Type B pancreatic cell (in vitro differentiated cells): ENCODE results near the gene SLC46A2. TPM values are rescaled to one million over a fixed set of nuclear protein-coding genes. Genes with fewer than 3 reads are reported as not detected.

Experiments
- DNase-seq: peaks from one replicate; pipeline ENCODE4 v3.0.0; 2021; ENCODE audit warnings: mixed read lengths; ENCODE audit not compliant: unreplicated experiment; ENCODE audit errors: extremely low spot score
- H3K27ac Mint-ChIP-seq: 2 replicates; pipeline ENCODE4 v1.8.0; 2021; ENCODE audit warnings: mild to moderate bottlenecking, mixed read lengths
- H3K27me3 Mint-ChIP-seq: 2 replicates; pipeline ENCODE4 v1.8.0; 2021; ENCODE audit warnings: mixed read lengths
- H3K36me3 Mint-ChIP-seq: 2 replicates; pipeline ENCODE4 v1.8.0; 2021; ENCODE audit warnings: mixed read lengths
- H3K4me1 Mint-ChIP-seq: one replicate; pipeline ENCODE4 v1.8.0; 2021; ENCODE audit warnings: mixed read lengths; ENCODE audit not compliant: unreplicated experiment
- H3K4me3 Mint-ChIP-seq: 2 replicates; pipeline ENCODE4 v1.8.0; 2021; ENCODE audit warnings: mild to moderate bottlenecking, mixed read lengths
- H3K9me3 Mint-ChIP-seq: 2 replicates; pipeline ENCODE4 v1.8.0; 2021; ENCODE audit warnings: mixed read lengths
- CTCF ChIP-seq: fragments of 200-600 bp; sonication (generic); conservative IDR thresholded peaks from 2 replicates; pipeline ENCODE4 v1.5.0; 2021; ENCODE audit warnings: antibody characterized with exemption, mild to moderate bottlenecking
- total RNA-seq: library from RNA; stranded (reverse); gene quantifications from 2 replicates; pipeline ENCODE4 v1.2.1, GENCODE V29; 2021; ENCODE audit warnings: low replicate concordance

The SLC46A2 gene
- total RNA-seq, 1 donor from 2014 or later, result not detected

GRCh38 chr9:112858625-112859147 is 32.0 kb downstream of the SLC46A2 start:
- Mint-ChIP-seq H3K9me3 (no peaks in the 10 kb centered on the region), H3K4me3 (no peak overlapping the region), H3K4me1 (no peaks in the 10 kb centered on the region), H3K36me3 (peaks cover under 1% of the 10 kb centered on the region), H3K27me3 (no peaks in the 10 kb centered on the region), H3K27ac (no peak overlapping the region)
- TF ChIP-seq CTCF, result no peak
- DNase-seq, result no peak

- Mint-ChIP-seq H3K27ac (no peak overlapping the region), H3K27me3 (no peaks in the 10 kb centered on the region), H3K4me3 (no peak overlapping the region), H3K4me1 (no peaks in the 10 kb centered on the region), H3K36me3 (peaks cover 4% of the 10 kb centered on the region), H3K9me3 (no peaks in the 10 kb centered on the region)
- TF ChIP-seq CTCF, result no peak
- DNase-seq, result no peak
These were observed 32.7 kb downstream of the SLC46A2 start for GRCh38 chr9:112858005-112858404.

- H3K27me3 Mint-ChIP-seq, result no peaks in the 10 kb centered on the region
- no peaks in the 10 kb centered on the region for H3K4me1 Mint-ChIP-seq
- H3K9me3 Mint-ChIP-seq, result no peaks in the 10 kb centered on the region
- H3K4me3 Mint-ChIP-seq, result no peak overlapping the region
- DNase-seq, result no peak
- no peak for TF ChIP-seq CTCF
- peaks cover 7% of the 10 kb centered on the region for H3K36me3 Mint-ChIP-seq
- H3K27ac Mint-ChIP-seq, result no peak overlapping the region
These were observed 33.8 kb downstream of the SLC46A2 start for GRCh38 chr9:112856843-112857242.

- no peak for TF ChIP-seq CTCF
- DNase-seq, result no peak
- Mint-ChIP-seq H3K4me1 (no peaks in the 10 kb centered on the region), H3K4me3 (no peak overlapping the region), H3K9me3 (no peaks in the 10 kb centered on the region), H3K27ac (no peak overlapping the region), H3K27me3 (no peaks in the 10 kb centered on the region), H3K36me3 (peaks cover 12% of the 10 kb centered on the region)
These were observed 34.5 kb downstream of the SLC46A2 start for GRCh38 chr9:112856200-112856599.

- no peak overlapping the region for H3K4me3 Mint-ChIP-seq
- H3K27ac Mint-ChIP-seq, result no peak overlapping the region
- H3K9me3 Mint-ChIP-seq, result no peaks in the 10 kb centered on the region
- DNase-seq, result no peak
- peaks cover 12% of the 10 kb centered on the region for H3K36me3 Mint-ChIP-seq
- no peaks in the 10 kb centered on the region for H3K27me3 Mint-ChIP-seq
- TF ChIP-seq CTCF, result no peak
- no peaks in the 10 kb centered on the region for H3K4me1 Mint-ChIP-seq
These were observed 36.0 kb downstream of the SLC46A2 start for GRCh38 chr9:112854657-112855056.
